ENCODE measurements around the gene ARHGAP28. TPM values are rescaled to one million over a fixed set of nuclear protein-coding genes. Genes with fewer than 3 reads are reported as not detected.
A peak's percentile ranks its signal among the peaks of the same experiment; 100 is the strongest.

The ARHGAP28 gene
- total RNA-seq, 1 donor from 2014 or later, result 7.6 TPM

GRCh38 chr18:6755107-6755506, 25.6 kb downstream of the ARHGAP28 start:
- TF ChIP-seq CTCF (IDR thresholded peaks at IDR 0.05) (no peak), POLR2A (IDR thresholded peaks at IDR 0.05) (no peak), POLR2AphosphoS5 (IDR thresholded peaks at IDR 0.05; ENCODE audit: insufficient read depth in 1 of 2, low read depth in 1 of 2) (no peak)
- peak overlapping the region; percentile 29 for H3K27ac ChIP-seq
- intact Hi-C loops (cut with DNase I), result no loop called here
- peaks cover 5% of the 10 kb centered on the region for H3K4me1 ChIP-seq
- H3K36me3 ChIP-seq, result no peaks in the 10 kb centered on the region
- no peaks in the 10 kb centered on the region for H3K27me3 ChIP-seq
- no peak for DNase-seq (ENCODE audit: extremely low spot score in 2 of 2)
- H3K9me3 ChIP-seq, result no peaks in the 10 kb centered on the region
- H3K4me3 ChIP-seq, result no peak overlapping the region

DNA sequence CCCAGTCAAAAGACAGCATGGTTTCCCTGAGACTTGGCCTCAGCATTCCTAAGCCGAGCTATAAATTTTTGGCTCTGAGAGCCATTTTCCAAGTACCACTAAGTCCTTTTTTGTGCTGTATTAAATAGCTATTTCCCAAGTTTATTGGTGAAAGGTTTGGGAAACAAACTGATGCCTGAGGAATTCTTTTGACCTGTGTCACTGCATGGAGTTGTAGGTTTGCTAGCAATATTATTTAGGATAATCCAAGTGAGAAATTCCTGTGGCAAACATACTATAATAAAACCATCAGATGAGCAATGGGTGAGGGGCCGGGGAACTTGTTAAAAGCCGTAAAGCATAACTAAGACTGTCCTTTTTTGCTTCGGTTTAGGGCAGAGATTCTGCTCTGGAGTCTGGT, 28.4 kb downstream of the ARHGAP28 start:
- Histone ChIP-seq H3K27me3 (no peaks in the 10 kb centered on the region), H3K27ac (peak overlapping the region; percentile 26), H3K4me1 (peaks cover 5% of the 10 kb centered on the region), H3K4me3 (peak overlapping the region in 1 of 2 donors; percentile 1), H3K9me3 (no peaks in the 10 kb centered on the region), H3K36me3 (no peaks in the 10 kb centered on the region)
- intact Hi-C loops (cut with DNase I), result no loop called here
- TF ChIP-seq POLR2A (IDR thresholded peaks at IDR 0.05) (no peak), POLR2AphosphoS5 (IDR thresholded peaks at IDR 0.05; ENCODE audit: insufficient read depth in 1 of 2, low read depth in 1 of 2) (no peak), CTCF (IDR thresholded peaks at IDR 0.05) (no peak)
- no peak for DNase-seq (ENCODE audit: extremely low spot score in 2 of 2)

GRCh38 chr18:6759579-6759978, 30.1 kb downstream of the ARHGAP28 start:
- no peak for DNase-seq (ENCODE audit: extremely low spot score in 2 of 2)
- peak overlapping the region; percentile 26 for H3K27ac ChIP-seq
- no peaks in the 10 kb centered on the region for H3K27me3 ChIP-seq
- H3K4me1 ChIP-seq, result peaks cover 5% of the 10 kb centered on the region
- no peak overlapping the region for H3K4me3 ChIP-seq
- TF ChIP-seq CTCF (IDR thresholded peaks at IDR 0.05) (no peak), POLR2AphosphoS5 (IDR thresholded peaks at IDR 0.05; ENCODE audit: insufficient read depth in 1 of 2, low read depth in 1 of 2) (no peak), POLR2A (IDR thresholded peaks at IDR 0.05) (no peak)
- no peaks in the 10 kb centered on the region for H3K9me3 ChIP-seq
- H3K36me3 ChIP-seq, result no peaks in the 10 kb centered on the region
- intact Hi-C loops (cut with DNase I), result no loop called here

DNA sequence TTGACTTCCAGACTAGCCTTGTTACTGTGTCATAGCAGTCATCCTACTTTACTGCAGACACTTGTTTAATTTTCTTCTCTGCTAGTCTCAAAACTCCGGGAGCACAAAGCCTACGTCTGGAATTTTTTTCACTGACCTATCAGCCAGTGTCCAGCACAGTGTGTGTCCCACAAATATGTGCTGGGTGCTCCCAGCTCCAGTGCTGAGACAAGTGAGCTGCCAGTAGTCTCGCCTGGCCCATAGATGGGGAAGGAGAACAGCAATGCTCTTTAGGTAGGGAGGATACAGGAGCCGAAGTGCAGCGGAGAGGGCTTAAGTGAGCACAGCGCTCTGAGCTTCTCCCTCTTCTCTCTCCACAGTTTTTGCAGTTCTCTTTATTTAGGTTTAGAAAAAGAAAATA, 34.0 kb downstream of the ARHGAP28 start:
- H3K27ac ChIP-seq, result no peak overlapping the region
- H3K4me1 ChIP-seq, result no peaks in the 10 kb centered on the region
- H3K36me3 ChIP-seq, result no peaks in the 10 kb centered on the region
- no peaks in the 10 kb centered on the region for H3K9me3 ChIP-seq
- no peak overlapping the region for H3K4me3 ChIP-seq
- no peaks in the 10 kb centered on the region for H3K27me3 ChIP-seq
- no peak for TF ChIP-seq POLR2A (IDR thresholded peaks at IDR 0.05)
- TF ChIP-seq POLR2AphosphoS5 (IDR thresholded peaks at IDR 0.05; ENCODE audit: insufficient read depth in 1 of 2, low read depth in 1 of 2), result no peak
- TF ChIP-seq CTCF (IDR thresholded peaks at IDR 0.05), result no peak
- no peak for DNase-seq (ENCODE audit: extremely low spot score in 2 of 2)
- intact Hi-C loops (cut with DNase I), result no loop called here

GRCh38 chr18:6764382-6764781, 34.9 kb downstream of the ARHGAP28 start:
- Histone ChIP-seq H3K9me3 (no peaks in the 10 kb centered on the region), H3K27me3 (no peaks in the 10 kb centered on the region), H3K4me3 (no peak overlapping the region), H3K27ac (peak overlapping the region; percentile 2), H3K36me3 (no peaks in the 10 kb centered on the region), H3K4me1 (no peaks in the 10 kb centered on the region)
- intact Hi-C loops (cut with DNase I), result no loop called here
- no peak for DNase-seq (ENCODE audit: extremely low spot score in 2 of 2)
- TF ChIP-seq CTCF (IDR thresholded peaks at IDR 0.05) (no peak), POLR2AphosphoS5 (IDR thresholded peaks at IDR 0.05; ENCODE audit: insufficient read depth in 1 of 2, low read depth in 1 of 2) (no peak), POLR2A (IDR thresholded peaks at IDR 0.05) (no peak)

All from vagina (tissue), 2 donors.